ENCODE data around the gene IFNAR2. TPM values are rescaled to one million over a fixed set of nuclear protein-coding genes. Genes with fewer than 3 reads are reported as not detected.

IFNAR2 gene
- 10 to 100 TPM in 2 of 4 donors, 1 to 10 TPM in 2; 6.6 to 13.2 (median 9.7) TPM for total RNA-seq

- peak within 1 kb of the TSS; percentile 94 to 99 (median 98) for H3K4me3 ChIP-seq
- peaks cover 0 to 18% (median 9%) of the 10 kb centered on the region in 4 donors for H3K4me1 ChIP-seq
- H3K27ac ChIP-seq: peak within 1 kb of the TSS; percentile 96 to 100 (median 98)
- TF ChIP-seq POLR2A (IDR thresholded peaks at IDR 0.05): peak; percentile 55 to 69
- TF ChIP-seq, protein P1, sequence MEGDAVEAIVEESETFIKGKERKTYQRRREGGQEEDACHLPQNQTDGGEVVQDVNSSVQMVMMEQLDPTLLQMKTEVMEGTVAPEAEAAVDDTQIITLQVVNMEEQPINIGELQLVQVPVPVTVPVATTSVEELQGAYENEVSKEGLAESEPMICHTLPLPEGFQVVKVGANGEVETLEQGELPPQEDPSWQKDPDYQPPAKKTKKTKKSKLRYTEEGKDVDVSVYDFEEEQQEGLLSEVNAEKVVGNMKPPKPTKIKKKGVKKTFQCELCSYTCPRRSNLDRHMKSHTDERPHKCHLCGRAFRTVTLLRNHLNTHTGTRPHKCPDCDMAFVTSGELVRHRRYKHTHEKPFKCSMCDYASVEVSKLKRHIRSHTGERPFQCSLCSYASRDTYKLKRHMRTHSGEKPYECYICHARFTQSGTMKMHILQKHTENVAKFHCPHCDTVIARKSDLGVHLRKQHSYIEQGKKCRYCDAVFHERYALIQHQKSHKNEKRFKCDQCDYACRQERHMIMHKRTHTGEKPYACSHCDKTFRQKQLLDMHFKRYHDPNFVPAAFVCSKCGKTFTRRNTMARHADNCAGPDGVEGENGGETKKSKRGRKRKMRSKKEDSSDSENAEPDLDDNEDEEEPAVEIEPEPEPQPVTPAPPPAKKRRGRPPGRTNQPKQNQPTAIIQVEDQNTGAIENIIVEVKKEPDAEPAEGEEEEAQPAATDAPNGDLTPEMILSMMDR (IDR thresholded peaks at IDR 0.05): no peak
- peak; percentile 76 to 89 (median 87) for DNase-seq
- no peaks in the 10 kb centered on the region for H3K27me3 ChIP-seq
- no peaks in the 10 kb centered on the region for H3K9me3 ChIP-seq
- H3K36me3 ChIP-seq: no peaks in the 10 kb centered on the region
Measured at GRCh38 chr21:33229784-33230544, at the start of gene IFNAR2. IFNAR2 (plus strand) TSS chr21:33229938; CDS start chr21:33241923, 11,985 bp downstream.

DNA sequence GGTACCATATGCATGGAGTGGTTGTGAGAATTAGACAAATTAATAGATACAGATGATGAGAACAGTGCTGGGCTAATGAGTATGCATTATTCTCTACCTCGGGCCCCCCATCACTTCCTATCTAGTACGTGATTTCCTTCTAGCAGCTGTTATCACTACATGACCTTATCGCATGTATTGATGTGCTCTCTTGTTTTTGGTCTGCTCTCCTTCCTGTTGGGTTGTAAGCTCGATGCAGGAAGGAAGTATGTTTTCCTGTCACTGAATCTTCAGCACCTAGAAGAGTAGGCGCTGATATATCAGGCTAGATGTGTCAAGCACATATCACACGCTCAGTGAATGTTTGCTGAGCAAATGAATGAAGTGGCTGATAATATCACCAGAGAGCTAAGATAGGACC, 43.9 kb upstream of the IFNAR2 start:
- DNase-seq: no peak
- peak overlapping the region in 2 of 4 donors; percentile 42 to 56 for H3K27ac ChIP-seq
- TF ChIP-seq, protein P1 (IDR thresholded peaks at IDR 0.05): no peak
- TF ChIP-seq POLR2A (IDR thresholded peaks at IDR 0.05): no peak

DNA sequence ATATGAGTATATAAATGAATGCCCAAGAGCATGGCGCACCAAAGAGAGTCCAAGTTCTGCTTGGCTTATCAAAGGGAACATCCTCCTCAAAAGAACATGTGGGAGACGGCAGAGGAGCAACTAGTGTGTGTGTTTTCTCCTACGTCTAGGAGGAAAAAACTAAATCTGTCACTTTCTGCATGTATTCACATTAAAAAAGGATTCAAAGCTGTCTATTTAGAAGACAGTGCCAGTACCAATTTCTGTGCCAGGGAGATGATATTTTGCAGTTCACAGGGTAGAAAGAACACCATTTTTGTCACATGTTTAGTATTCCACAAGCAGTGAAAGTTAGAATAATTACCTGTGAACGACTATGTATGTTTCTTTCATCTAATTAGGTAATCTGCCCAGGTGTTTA, 42.5 kb upstream of the IFNAR2 start:
- Histone ChIP-seq H3K4me3 (no peak overlapping the region), H3K36me3 (no peaks in the 10 kb centered on the region), H3K27me3 (no peaks in the 10 kb centered on the region), H3K4me1 (no peaks in the 10 kb centered on the region), H3K9me3 (no peaks in the 10 kb centered on the region), H3K27ac (no peak overlapping the region)
- DNase-seq: no peak
- no peak for TF ChIP-seq POLR2A (IDR thresholded peaks at IDR 0.05)
- TF ChIP-seq, protein P1 (IDR thresholded peaks at IDR 0.05): no peak

More for the DNA sequence above, 43.9 kb upstream of the IFNAR2 start:
- H3K4me1 ChIP-seq: no peaks in the 10 kb centered on the region
- no peak overlapping the region for H3K4me3 ChIP-seq
- H3K27me3 ChIP-seq: no peaks in the 10 kb centered on the region
- H3K9me3 ChIP-seq: no peaks in the 10 kb centered on the region
- no peaks in the 10 kb centered on the region for H3K36me3 ChIP-seq

DNA sequence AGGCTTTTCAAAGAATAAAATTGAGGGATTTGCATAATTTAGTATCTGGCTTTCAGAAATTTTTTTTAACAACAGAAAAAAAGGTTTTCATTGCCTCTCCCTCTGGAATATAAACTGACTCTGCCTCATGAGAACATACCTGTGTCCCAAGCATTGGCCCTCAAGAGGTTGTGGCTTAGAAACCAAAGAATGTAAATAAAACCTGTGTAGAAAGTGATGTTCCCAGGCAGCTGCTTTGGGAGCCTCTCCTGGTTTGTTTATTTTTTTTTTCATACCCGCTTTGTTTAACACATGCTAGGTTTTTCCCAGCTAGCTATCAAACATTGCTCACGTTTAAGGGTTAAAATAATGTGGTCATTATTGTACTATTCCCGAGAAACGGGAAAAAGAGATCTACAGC, 40.5 kb upstream of the IFNAR2 start:
- Histone ChIP-seq H3K27me3 (no peaks in the 10 kb centered on the region), H3K27ac (no peak overlapping the region), H3K4me3 (no peak overlapping the region), H3K36me3 (no peaks in the 10 kb centered on the region), H3K4me1 (no peaks in the 10 kb centered on the region), H3K9me3 (no peaks in the 10 kb centered on the region)
- TF ChIP-seq POLR2A (IDR thresholded peaks at IDR 0.05): no peak
- TF ChIP-seq, protein P1 (IDR thresholded peaks at IDR 0.05): no peak
- no peak for DNase-seq

DNA sequence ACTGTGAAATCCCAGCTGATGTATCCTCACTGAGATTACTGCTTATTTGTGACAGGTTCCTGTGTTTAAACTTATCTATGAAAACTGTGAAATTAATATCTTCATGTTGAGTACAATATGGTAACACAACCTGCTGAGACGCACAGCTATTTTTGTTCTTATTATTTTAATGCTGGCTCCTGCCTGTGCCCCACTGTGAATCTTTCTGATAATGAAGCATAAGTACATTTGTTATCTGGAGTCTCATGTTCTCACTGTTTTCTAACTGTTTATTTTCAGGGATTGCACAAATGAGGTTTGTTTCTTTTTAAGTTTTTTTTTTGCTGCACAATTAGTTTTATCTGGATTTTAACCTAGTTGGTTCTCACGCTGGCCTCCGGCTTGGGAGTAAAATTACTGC, 39.9 kb upstream of the IFNAR2 start:
- no peaks in the 10 kb centered on the region for H3K36me3 ChIP-seq
- no peak for DNase-seq
- no peaks in the 10 kb centered on the region for H3K4me1 ChIP-seq
- TF ChIP-seq POLR2A (IDR thresholded peaks at IDR 0.05): no peak
- TF ChIP-seq, protein P1 (IDR thresholded peaks at IDR 0.05): no peak
- no peak overlapping the region for H3K27ac ChIP-seq
- H3K9me3 ChIP-seq: no peaks in the 10 kb centered on the region
- no peak overlapping the region for H3K4me3 ChIP-seq
- H3K27me3 ChIP-seq: no peaks in the 10 kb centered on the region

All from Peyer's patch (tissue), 4 donors.